MM.1S (cell line): ENCODE data around the gene CYP4Z1.
"Not testable (repeated sequence)": the region's sequence is repeated elsewhere in the genome, so short reads cannot be mapped to it uniquely, and the experiment has no call there.

Source experiments
- DNase-seq: peaks from one replicate; pipeline ENCODE4 v3.0.0-alpha.2; 2015
- H2AFZ ChIP-seq: fragments of 300-600 bp; sonication (generic); 2 replicates; pipeline ENCODE4 v1.6.0; 2016; ENCODE audit warnings: antibody characterized with exemption, low read length
- H3F3A ChIP-seq: fragments of 300-600 bp; sonication (generic); 2 replicates; pipeline ENCODE4 v1.6.1; 2016; ENCODE audit warnings: mild to moderate bottlenecking, antibody characterized with exemption, low read length, moderate library complexity, mixed read lengths; ENCODE audit not compliant: insufficient read depth
- H3K27ac ChIP-seq: fragments of 300-600 bp; sonication (generic); 2 replicates; pipeline ENCODE4 v1.5.1; 2016; ENCODE audit warnings: mild to moderate bottlenecking, low read length
- H3K27me3 ChIP-seq: fragments of 300-600 bp; sonication (generic); replicated peaks from 2 replicates; pipeline ENCODE4 v1.6.0; 2016; ENCODE audit warnings: low read length; ENCODE audit not compliant: insufficient read depth
- H3K36me3 ChIP-seq: fragments of 300-600 bp; sonication (generic); replicated peaks from 2 replicates; pipeline ENCODE4 v1.6.1; 2016; ENCODE audit warnings: mild to moderate bottlenecking, low read length, mixed read lengths; ENCODE audit not compliant: insufficient read depth
- H3K4me1 ChIP-seq: fragments of 300-600 bp; sonication (generic); 2 replicates; pipeline ENCODE4 v1.6.1; 2016; ENCODE audit warnings: low read length, mixed read lengths
- H3K4me2 ChIP-seq: fragments of 300-600 bp; sonication (generic); 2 replicates; pipeline ENCODE4 v1.6.0; 2016; ENCODE audit warnings: low read depth, low read length
- H3K4me3 ChIP-seq: fragments of 300-600 bp; sonication (generic); 2 replicates; pipeline ENCODE4 v1.5.1; 2016; ENCODE audit warnings: low read length, mixed read lengths
- H3K79me2 ChIP-seq: fragments of 300-600 bp; sonication (generic); 2 replicates; pipeline ENCODE4 v1.6.1; 2016; ENCODE audit warnings: mixed run types, low read length, mixed read lengths
- H3K9ac ChIP-seq: fragments of 300-600 bp; sonication (generic); 2 replicates; pipeline ENCODE4 v1.6.1; 2016; ENCODE audit warnings: low read length, mixed read lengths
- H3K9me2 ChIP-seq: fragments of 300-600 bp; sonication (generic); replicated peaks from 2 replicates; pipeline ENCODE4 v1.6.1; 2016; ENCODE audit warnings: mild to moderate bottlenecking, low read length, mixed read lengths; ENCODE audit not compliant: insufficient read depth
- H3K9me3 ChIP-seq: fragments of 300-600 bp; sonication (generic); replicated peaks from 2 replicates; pipeline ENCODE4 v1.6.1; 2016; ENCODE audit warnings: mild to moderate bottlenecking, low read length, mixed read lengths; ENCODE audit not compliant: insufficient read depth
- H4K20me1 ChIP-seq: fragments of 300-600 bp; sonication (generic); 2 replicates; pipeline ENCODE4 v1.6.1; 2016; ENCODE audit warnings: mild to moderate bottlenecking, low read length, moderate library complexity, mixed read lengths; ENCODE audit not compliant: insufficient read depth
- EZH2phosphoT487 ChIP-seq: fragments of 300-600 bp; sonication (generic); IDR thresholded peaks from 2 replicates; pipeline ENCODE4 v1.6.1; 2018; ENCODE audit warnings: antibody characterized with exemption, low read length
- TF ChIP-seq, protein P1 (sequence below): fragments of 300-600 bp; sonication (generic); IDR thresholded peaks from 2 replicates; pipeline ENCODE4 v1.5.1; 2016; ENCODE audit warnings: antibody characterized with exemption, low read length, mixed read lengths

CYP4Z1 gene

GRCh38 chr1:47143654-47144053, 76.6 kb downstream of the CYP4Z1 start:
- not testable (repeated sequence) for H3K27me3 ChIP-seq, H2AFZ ChIP-seq, H3K9ac ChIP-seq, H3K4me2 ChIP-seq, H3K79me2 ChIP-seq, DNase-seq, H3K4me1 ChIP-seq, H3K9me2 ChIP-seq, H3F3A ChIP-seq, H4K20me1 ChIP-seq, H3K27ac ChIP-seq, H3K4me3 ChIP-seq, H3K36me3 ChIP-seq, H3K9me3 ChIP-seq
- TF ChIP-seq, protein P1, sequence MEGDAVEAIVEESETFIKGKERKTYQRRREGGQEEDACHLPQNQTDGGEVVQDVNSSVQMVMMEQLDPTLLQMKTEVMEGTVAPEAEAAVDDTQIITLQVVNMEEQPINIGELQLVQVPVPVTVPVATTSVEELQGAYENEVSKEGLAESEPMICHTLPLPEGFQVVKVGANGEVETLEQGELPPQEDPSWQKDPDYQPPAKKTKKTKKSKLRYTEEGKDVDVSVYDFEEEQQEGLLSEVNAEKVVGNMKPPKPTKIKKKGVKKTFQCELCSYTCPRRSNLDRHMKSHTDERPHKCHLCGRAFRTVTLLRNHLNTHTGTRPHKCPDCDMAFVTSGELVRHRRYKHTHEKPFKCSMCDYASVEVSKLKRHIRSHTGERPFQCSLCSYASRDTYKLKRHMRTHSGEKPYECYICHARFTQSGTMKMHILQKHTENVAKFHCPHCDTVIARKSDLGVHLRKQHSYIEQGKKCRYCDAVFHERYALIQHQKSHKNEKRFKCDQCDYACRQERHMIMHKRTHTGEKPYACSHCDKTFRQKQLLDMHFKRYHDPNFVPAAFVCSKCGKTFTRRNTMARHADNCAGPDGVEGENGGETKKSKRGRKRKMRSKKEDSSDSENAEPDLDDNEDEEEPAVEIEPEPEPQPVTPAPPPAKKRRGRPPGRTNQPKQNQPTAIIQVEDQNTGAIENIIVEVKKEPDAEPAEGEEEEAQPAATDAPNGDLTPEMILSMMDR = peak; percentile 33

GRCh38 chr1:47146495-47146894, 79.5 kb downstream of the CYP4Z1 start:
- not testable (repeated sequence) for H3K79me2 ChIP-seq, H3K36me3 ChIP-seq, H3K4me2 ChIP-seq, DNase-seq, H2AFZ ChIP-seq, H3K27me3 ChIP-seq, H3K4me1 ChIP-seq, H3F3A ChIP-seq, H4K20me1 ChIP-seq, H3K4me3 ChIP-seq, H3K9ac ChIP-seq, H3K9me2 ChIP-seq, H3K27ac ChIP-seq, H3K9me3 ChIP-seq

DNA sequence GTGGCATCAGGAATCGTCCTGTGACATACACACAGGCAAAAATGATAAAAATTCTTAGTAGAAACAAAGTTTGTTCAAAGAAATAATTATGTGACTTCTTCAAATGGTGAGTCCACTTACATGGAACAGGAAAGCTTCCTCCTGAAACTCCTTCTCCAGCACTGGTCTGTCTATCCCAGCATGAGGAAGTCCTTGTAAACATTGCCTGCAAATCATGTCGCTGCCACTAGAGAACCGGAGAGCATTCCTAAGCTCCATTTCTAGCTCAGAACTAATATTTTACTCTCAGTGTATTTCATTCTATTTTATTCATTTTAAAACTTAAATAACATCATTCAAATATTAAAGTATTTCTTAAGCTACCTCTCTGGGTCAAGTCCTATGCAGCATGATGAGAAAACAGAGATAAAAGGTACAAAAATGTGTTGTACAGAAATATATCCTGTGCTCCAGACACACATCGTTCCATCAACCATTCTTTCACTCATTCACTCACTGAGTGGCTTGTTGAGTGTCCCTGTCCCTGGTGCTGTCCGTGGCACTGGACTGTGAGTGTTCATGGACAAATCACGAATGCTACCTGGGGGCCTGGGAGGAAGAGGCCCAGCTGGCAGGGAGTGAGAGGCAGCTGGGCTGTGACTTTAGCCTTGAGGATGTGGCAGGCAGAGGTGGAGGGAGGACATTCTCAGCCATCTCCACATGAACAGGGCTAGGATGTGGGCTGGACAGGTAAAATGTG, 80.2 kb downstream of the CYP4Z1 start:
- Histone ChIP-seq H3K9ac (no peak overlapping the region), H2AFZ (no peak overlapping the region), H3K36me3 (no peaks in the 10 kb centered on the region), H3K4me2 (no peak overlapping the region), H3K27ac (no peak overlapping the region), H4K20me1 (no peaks in the 10 kb centered on the region), H3K4me3 (no peak overlapping the region), H3K9me2 (no peaks in the 10 kb centered on the region), H3K27me3 (no peaks in the 10 kb centered on the region), H3K4me1 (no peaks in the 10 kb centered on the region), H3F3A (no peaks in the 10 kb centered on the region), H3K9me3 (no peaks in the 10 kb centered on the region), H3K79me2 (no peaks in the 10 kb centered on the region)
- TF ChIP-seq EZH2phosphoT487 = no peak
- TF ChIP-seq, protein P1 = no peak
- no peak for DNase-seq

- not testable (repeated sequence) for H3K9me2 ChIP-seq, H3K27me3 ChIP-seq, H3F3A ChIP-seq, H3K79me2 ChIP-seq, H3K36me3 ChIP-seq, H3K4me1 ChIP-seq, H3K4me3 ChIP-seq, H3K9ac ChIP-seq, H4K20me1 ChIP-seq, H3K9me3 ChIP-seq, H3K4me2 ChIP-seq, DNase-seq, H3K27ac ChIP-seq, H2AFZ ChIP-seq
These were observed 82.1 kb downstream of the CYP4Z1 start for GRCh38 chr1:47149162-47149561.

DNA sequence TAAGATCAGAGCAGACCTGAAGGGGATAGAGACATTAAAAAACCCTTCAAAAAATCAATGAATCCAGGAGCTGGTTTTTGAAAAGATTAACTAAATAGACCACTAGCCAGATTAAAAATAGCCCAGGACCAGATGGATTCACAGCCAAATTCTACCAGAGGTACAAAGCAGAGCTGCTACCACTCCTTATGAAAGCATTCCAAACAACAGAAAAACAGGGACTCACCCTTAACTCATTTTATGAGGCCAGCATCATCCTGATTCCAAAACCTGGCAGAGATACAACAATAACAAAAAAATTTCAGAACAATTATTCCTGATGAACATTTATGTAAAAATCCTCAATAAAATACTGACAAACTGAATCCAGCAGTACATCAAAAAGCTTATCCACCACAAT, 89.4 kb downstream of the CYP4Z1 start:
- not testable (repeated sequence) for H3K4me2 ChIP-seq, H3K36me3 ChIP-seq, H3F3A ChIP-seq, H3K9ac ChIP-seq, H3K9me3 ChIP-seq, H3K9me2 ChIP-seq, DNase-seq, H2AFZ ChIP-seq, H4K20me1 ChIP-seq, H3K4me1 ChIP-seq, H3K27me3 ChIP-seq, H3K27ac ChIP-seq, H3K79me2 ChIP-seq, H3K4me3 ChIP-seq

DNA sequence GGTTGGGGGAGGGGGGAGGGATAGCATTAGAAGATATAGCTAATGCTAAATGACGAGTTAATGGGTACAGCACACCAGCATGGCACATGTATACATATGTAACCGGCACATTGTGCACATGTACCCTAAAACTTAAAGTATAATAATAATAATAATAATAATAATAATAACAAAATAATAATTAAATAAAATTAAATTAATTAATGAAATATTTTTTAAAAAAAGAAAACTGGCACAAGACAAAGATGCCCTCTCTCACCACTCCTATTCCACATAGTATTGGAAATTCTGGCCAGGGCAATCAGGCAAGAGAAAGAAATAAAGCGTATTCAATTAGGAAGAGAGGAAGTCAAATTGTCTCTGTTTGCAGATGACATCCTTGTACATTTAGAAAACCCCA, 90.9 kb downstream of the CYP4Z1 start:
- DNase-seq, H3K79me2 ChIP-seq, H3K4me2 ChIP-seq: not testable (repeated sequence)

More for the DNA sequence above, 90.9 kb downstream of the CYP4Z1 start:
- H3K27ac ChIP-seq, H3F3A ChIP-seq, H3K9ac ChIP-seq, H3K4me3 ChIP-seq, H3K9me2 ChIP-seq, H3K9me3 ChIP-seq, H2AFZ ChIP-seq, H3K36me3 ChIP-seq, H3K27me3 ChIP-seq, H3K4me1 ChIP-seq, H4K20me1 ChIP-seq: not testable (repeated sequence)
